NCI-H345 treated with DMSO at 0.1 percent for 48 hours (cell line): Measurements from ENCODE around the gene ROGDI.
"Not testable (repeated sequence)": the region's sequence is repeated elsewhere in the genome, so short reads cannot be mapped to it uniquely, and the experiment has no call there.

Experiments
- DNase-seq: peaks from one replicate; lab custom pipeline; 2025; ENCODE audit not compliant: unreplicated experiment; lab: John Stamatoyannopoulos, UW

ROGDI gene

GRCh38 chr16:4792951-4793513, 9.4 kb downstream of the ROGDI start:
- no peak for DNase-seq

- no peak for DNase-seq
These were observed 11.6 kb downstream of the ROGDI start for GRCh38 chr16:4790871-4791270.

- no peak for DNase-seq
These were observed 12.2 kb downstream of the ROGDI start for GRCh38 chr16:4790261-4790660.

- DNase-seq = no peak
These were observed 13.5 kb downstream of the ROGDI start for GRCh38 chr16:4788910-4789309.

- no peak for DNase-seq
These were observed 13.9 kb downstream of the ROGDI start for GRCh38 chr16:4788489-4788889.

- no peak for DNase-seq
These were observed 14.6 kb downstream of the ROGDI start, which contains the start of gene SEPTIN12 for GRCh38 chr16:4787627-4788482. Gene SEPTIN12, minus strand, starts transcription at chr16:4788345. Its CDS starts 700 bp downstream, at chr16:4787645.

GRCh38 chr16:4787068-4787467, 15.4 kb downstream of the ROGDI start:
- DNase-seq = no peak

- no peak for DNase-seq
These were observed 16.5 kb downstream of the ROGDI start for GRCh38 chr16:4785758-4786433.

GRCh38 chr16:4784444-4784987, 17.9 kb downstream of the ROGDI start:
- not testable (repeated sequence) for DNase-seq

- DNase-seq = no peak
These were observed 18.5 kb downstream of the ROGDI start for GRCh38 chr16:4783951-4784336.

GRCh38 chr16:4783251-4783950, 19.0 kb downstream of the ROGDI start:
- DNase-seq = no peak

- DNase-seq = no peak
These were observed 22.2 kb downstream of the ROGDI start for GRCh38 chr16:4780235-4780634.

GRCh38 chr16:4778050-4778392, 24.4 kb downstream of the ROGDI start:
- DNase-seq = no peak

GRCh38 chr16:4777339-4778049, 24.9 kb downstream of the ROGDI start:
- DNase-seq = no peak

- DNase-seq = no peak
These were observed 26.2 kb downstream of the ROGDI start for GRCh38 chr16:4776141-4776705.

- no peak for DNase-seq
These were observed 27.4 kb downstream of the ROGDI start for GRCh38 chr16:4775005-4775404.

- no peak for DNase-seq
These were observed 30.1 kb downstream of the ROGDI start for GRCh38 chr16:4772351-4772750.

GRCh38 chr16:4771646-4772045, 30.8 kb downstream of the ROGDI start:
- DNase-seq = no peak

- no peak for DNase-seq
These were observed 33.2 kb downstream of the ROGDI start for GRCh38 chr16:4769306-4769638.

GRCh38 chr16:4768549-4769305, 33.7 kb downstream of the ROGDI start:
- peak; percentile 90 for DNase-seq
